Kidney tubule cell (primary cell): ENCODE results near the gene WDFY1.
A peak's percentile ranks its signal among the peaks of the same experiment; 100 is the strongest.

Source experiments
- DNase-seq: peaks from one replicate; pipeline ENCODE4 v3.0.0-alpha.2; 2018; ENCODE audit warnings: low spot score

WDFY1 gene

GRCh38 chr2:223957092-223957851 lies 12.1 kb upstream of the WDFY1 start, which contains the start of gene MRPL44:
Gene MRPL44 (plus strand): TSS chr2:223957463. CDS start chr2:223957473, 10 bp downstream.
- DNase-seq = peak; percentile 94

GRCh38 chr2:223956300-223956699 lies 11.2 kb upstream of the WDFY1 start:
- DNase-seq = no peak

GRCh38 chr2:223954401-223954800 lies 9.3 kb upstream of the WDFY1 start:
- DNase-seq = peak; percentile 76

GRCh38 chr2:223952280-223952968 lies 7.3 kb upstream of the WDFY1 start:
- no peak for DNase-seq

GRCh38 chr2:223950448-223951347 lies 5.6 kb upstream of the WDFY1 start:
- DNase-seq = no peak

- DNase-seq = no peak
These were observed 4.2 kb upstream of the WDFY1 start for GRCh38 chr2:223949241-223949840.

GRCh38 chr2:223947711-223948205 lies 2.6 kb upstream of the WDFY1 start:
- no peak for DNase-seq

GRCh38 chr2:223945755-223946154 lies 620 bp upstream of the WDFY1 start:
- DNase-seq = no peak

- DNase-seq = peak; percentile 41
These were observed 901 bp downstream of the WDFY1 start for GRCh38 chr2:223944166-223944702.

GRCh38 chr2:223943561-223944008 lies 1.6 kb downstream of the WDFY1 start:
- peak; percentile 68 for DNase-seq

GRCh38 chr2:223943135-223943534 lies 2.0 kb downstream of the WDFY1 start:
- DNase-seq = no peak

- DNase-seq = peak; percentile 80
These were observed 3.4 kb downstream of the WDFY1 start for GRCh38 chr2:223941579-223942277.

GRCh38 chr2:223939438-223939837 lies 5.7 kb downstream of the WDFY1 start:
- DNase-seq = peak; percentile 78

GRCh38 chr2:223937535-223937934 lies 7.6 kb downstream of the WDFY1 start:
- no peak for DNase-seq

- no peak for DNase-seq
These were observed 8.2 kb downstream of the WDFY1 start for GRCh38 chr2:223936862-223937326.

GRCh38 chr2:223935459-223936125 lies 9.5 kb downstream of the WDFY1 start:
- no peak for DNase-seq

- DNase-seq = no peak
These were observed 10.3 kb downstream of the WDFY1 start for GRCh38 chr2:223934870-223935269.

GRCh38 chr2:223932816-223933800 lies 12.0 kb downstream of the WDFY1 start:
- no peak for DNase-seq
